ENCODE results near the gene DRD1. TPM values are rescaled to one million over a fixed set of nuclear protein-coding genes. Genes with fewer than 3 reads are reported as not detected.

Gene DRD1
- total RNA-seq, 1 experiment from 2014 or later = 1.0 TPM

DNA sequence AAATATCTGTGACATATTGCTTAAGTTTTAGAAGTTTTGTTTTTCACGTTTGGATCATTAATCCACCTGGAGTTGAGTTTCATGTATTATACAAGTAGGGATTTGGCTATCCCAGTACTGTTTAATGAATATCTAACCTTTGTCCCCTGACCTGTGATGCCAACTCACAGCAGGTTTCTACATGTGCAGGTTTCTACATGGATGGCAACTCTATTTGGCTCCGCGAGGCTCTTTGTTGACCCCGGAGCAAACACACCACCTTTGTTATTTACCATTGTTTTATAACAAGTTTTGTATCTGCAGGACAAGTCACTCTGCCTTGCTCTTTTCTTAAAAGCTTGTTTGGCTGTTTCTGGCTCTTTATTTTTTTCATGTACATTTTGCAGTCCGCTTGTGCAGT lies 33.5 kb upstream of the DRD1 start:
- H3K36me3 ChIP-seq (ENCODE audit: control insufficient read depth, insufficient read depth, low read length) = peaks cover 5% of the 10 kb centered on the region; the same call in 1 of the 2 replicates
- intact Hi-C loops (cut with micrococcal nuclease; ENCODE audit: unreplicated experiment) = no loop called here
- no peak overlapping the region for H3K27ac ChIP-seq (ENCODE audit: low read length)
- no peak overlapping the region for H3K4me3 ChIP-seq (ENCODE audit: low read depth in 2 of 2, low read length in 2 of 2)
- H3K27me3 ChIP-seq (ENCODE audit: control insufficient read depth, insufficient read depth, low read length) = peaks cover 14% of the 10 kb centered on the region
- no peak for DNase-seq (ENCODE audit: low read depth, low spot score)
- ChIA-PET CTCF (no interaction called here), POLR2A (no interaction called here)
- in situ Hi-C loops (cut with HindIII; ENCODE audit: low pct_unique_long_range_greater_than_20kb, low sequenced_read_pairs) = no loop called here
- BruUV-seq (replicated peaks) = no TSS peak
- ATAC-seq = no peak
- H3K9me3 ChIP-seq (ENCODE audit: control insufficient read depth, insufficient read depth, low read depth, low read length) = no peaks in the 10 kb centered on the region
- H3K4me1 ChIP-seq (ENCODE audit: control insufficient read depth, insufficient read depth, low read length) = peaks cover 5% of the 10 kb centered on the region
- no peak for TF ChIP-seq TCF7L2 (IDR thresholded peaks at IDR 0.05; ENCODE audit: low read depth, low read length)
- TF ChIP-seq, protein P1, sequence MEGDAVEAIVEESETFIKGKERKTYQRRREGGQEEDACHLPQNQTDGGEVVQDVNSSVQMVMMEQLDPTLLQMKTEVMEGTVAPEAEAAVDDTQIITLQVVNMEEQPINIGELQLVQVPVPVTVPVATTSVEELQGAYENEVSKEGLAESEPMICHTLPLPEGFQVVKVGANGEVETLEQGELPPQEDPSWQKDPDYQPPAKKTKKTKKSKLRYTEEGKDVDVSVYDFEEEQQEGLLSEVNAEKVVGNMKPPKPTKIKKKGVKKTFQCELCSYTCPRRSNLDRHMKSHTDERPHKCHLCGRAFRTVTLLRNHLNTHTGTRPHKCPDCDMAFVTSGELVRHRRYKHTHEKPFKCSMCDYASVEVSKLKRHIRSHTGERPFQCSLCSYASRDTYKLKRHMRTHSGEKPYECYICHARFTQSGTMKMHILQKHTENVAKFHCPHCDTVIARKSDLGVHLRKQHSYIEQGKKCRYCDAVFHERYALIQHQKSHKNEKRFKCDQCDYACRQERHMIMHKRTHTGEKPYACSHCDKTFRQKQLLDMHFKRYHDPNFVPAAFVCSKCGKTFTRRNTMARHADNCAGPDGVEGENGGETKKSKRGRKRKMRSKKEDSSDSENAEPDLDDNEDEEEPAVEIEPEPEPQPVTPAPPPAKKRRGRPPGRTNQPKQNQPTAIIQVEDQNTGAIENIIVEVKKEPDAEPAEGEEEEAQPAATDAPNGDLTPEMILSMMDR (IDR thresholded peaks at IDR 0.05) = no peak
- no peak for TF ChIP-seq POLR2AphosphoS5 (IDR thresholded peaks at IDR 0.05; ENCODE audit: low read depth, low read length)
- TF ChIP-seq, protein P2, sequence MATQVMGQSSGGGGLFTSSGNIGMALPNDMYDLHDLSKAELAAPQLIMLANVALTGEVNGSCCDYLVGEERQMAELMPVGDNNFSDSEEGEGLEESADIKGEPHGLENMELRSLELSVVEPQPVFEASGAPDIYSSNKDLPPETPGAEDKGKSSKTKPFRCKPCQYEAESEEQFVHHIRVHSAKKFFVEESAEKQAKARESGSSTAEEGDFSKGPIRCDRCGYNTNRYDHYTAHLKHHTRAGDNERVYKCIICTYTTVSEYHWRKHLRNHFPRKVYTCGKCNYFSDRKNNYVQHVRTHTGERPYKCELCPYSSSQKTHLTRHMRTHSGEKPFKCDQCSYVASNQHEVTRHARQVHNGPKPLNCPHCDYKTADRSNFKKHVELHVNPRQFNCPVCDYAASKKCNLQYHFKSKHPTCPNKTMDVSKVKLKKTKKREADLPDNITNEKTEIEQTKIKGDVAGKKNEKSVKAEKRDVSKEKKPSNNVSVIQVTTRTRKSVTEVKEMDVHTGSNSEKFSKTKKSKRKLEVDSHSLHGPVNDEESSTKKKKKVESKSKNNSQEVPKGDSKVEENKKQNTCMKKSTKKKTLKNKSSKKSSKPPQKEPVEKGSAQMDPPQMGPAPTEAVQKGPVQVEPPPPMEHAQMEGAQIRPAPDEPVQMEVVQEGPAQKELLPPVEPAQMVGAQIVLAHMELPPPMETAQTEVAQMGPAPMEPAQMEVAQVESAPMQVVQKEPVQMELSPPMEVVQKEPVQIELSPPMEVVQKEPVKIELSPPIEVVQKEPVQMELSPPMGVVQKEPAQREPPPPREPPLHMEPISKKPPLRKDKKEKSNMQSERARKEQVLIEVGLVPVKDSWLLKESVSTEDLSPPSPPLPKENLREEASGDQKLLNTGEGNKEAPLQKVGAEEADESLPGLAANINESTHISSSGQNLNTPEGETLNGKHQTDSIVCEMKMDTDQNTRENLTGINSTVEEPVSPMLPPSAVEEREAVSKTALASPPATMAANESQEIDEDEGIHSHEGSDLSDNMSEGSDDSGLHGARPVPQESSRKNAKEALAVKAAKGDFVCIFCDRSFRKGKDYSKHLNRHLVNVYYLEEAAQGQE (IDR thresholded peaks at IDR 0.05; ENCODE audit: insufficient read depth in 1 of 2, low read depth in 2 of 2, low read length in 1 of 2) = no peak
- TF ChIP-seq SIN3A (IDR thresholded peaks at IDR 0.05; ENCODE audit: borderline replicate concordance, insufficient read depth, low read depth, low read length) = no peak

DNA sequence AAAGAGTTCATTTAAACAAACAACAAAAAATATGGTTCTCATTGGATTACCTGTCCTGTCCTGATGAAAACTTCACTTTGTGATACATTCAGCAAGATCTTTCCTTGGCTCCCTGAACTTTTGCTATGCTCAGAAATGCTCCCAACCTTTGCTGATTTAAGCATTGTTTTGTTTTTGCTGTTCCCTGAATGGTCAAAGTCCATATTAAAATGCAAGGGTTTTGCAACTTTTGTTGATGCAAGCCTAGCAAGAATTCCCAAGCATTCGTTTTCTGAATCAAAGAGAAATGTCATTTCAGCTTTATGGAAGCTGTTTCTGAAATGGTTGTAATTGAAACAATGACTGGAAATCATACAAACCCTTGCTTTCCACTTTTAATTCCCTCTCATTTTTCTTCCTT lies 31.3 kb upstream of the DRD1 start:
- TF ChIP-seq, protein P2 (IDR thresholded peaks at IDR 0.05; ENCODE audit: insufficient read depth in 1 of 2, low read depth in 2 of 2, low read length in 1 of 2) = no peak
- TF ChIP-seq, protein P1 (IDR thresholded peaks at IDR 0.05) = no peak
- TF ChIP-seq TCF7L2 (IDR thresholded peaks at IDR 0.05; ENCODE audit: low read depth, low read length) = no peak
- TF ChIP-seq SIN3A (IDR thresholded peaks at IDR 0.05; ENCODE audit: borderline replicate concordance, insufficient read depth, low read depth, low read length) = no peak
- TF ChIP-seq POLR2AphosphoS5 (IDR thresholded peaks at IDR 0.05; ENCODE audit: low read depth, low read length) = no peak
- peaks cover 14% of the 10 kb centered on the region for H3K27me3 ChIP-seq (ENCODE audit: control insufficient read depth, insufficient read depth, low read length)
- POLR2A ChIA-PET = no interaction called here
- no peak overlapping the region for H3K4me3 ChIP-seq (ENCODE audit: low read depth in 2 of 2, low read length in 2 of 2)
- DNase-seq (ENCODE audit: low read depth, low spot score) = no peak
- no peak overlapping the region for H3K27ac ChIP-seq (ENCODE audit: low read length)
- ATAC-seq = no peak
- peaks cover 5% of the 10 kb centered on the region for H3K4me1 ChIP-seq (ENCODE audit: control insufficient read depth, insufficient read depth, low read length)
- H3K36me3 ChIP-seq (ENCODE audit: control insufficient read depth, insufficient read depth, low read length) = peaks cover 5% of the 10 kb centered on the region; the same call in 1 of the 2 replicates
- in situ Hi-C loops (cut with HindIII; ENCODE audit: low pct_unique_long_range_greater_than_20kb, low sequenced_read_pairs) = no loop called here
- no peaks in the 10 kb centered on the region for H3K9me3 ChIP-seq (ENCODE audit: control insufficient read depth, insufficient read depth, low read depth, low read length)
- BruUV-seq (replicated peaks) = no TSS peak
- CTCF ChIA-PET = no interaction called here
- intact Hi-C loops (cut with micrococcal nuclease; ENCODE audit: unreplicated experiment) = no loop called here
